HG02973 (cell line): ENCODE results near the gene CLCN6.

Source experiments
- ATAC-seq: cut with Tn5 transposase; IDR thresholded peaks from one replicate; pipeline ENCODE4 v1.9.1; 2021; ENCODE audit warnings: moderate library complexity; ENCODE audit not compliant: unreplicated experiment

CLCN6 gene

DNA sequence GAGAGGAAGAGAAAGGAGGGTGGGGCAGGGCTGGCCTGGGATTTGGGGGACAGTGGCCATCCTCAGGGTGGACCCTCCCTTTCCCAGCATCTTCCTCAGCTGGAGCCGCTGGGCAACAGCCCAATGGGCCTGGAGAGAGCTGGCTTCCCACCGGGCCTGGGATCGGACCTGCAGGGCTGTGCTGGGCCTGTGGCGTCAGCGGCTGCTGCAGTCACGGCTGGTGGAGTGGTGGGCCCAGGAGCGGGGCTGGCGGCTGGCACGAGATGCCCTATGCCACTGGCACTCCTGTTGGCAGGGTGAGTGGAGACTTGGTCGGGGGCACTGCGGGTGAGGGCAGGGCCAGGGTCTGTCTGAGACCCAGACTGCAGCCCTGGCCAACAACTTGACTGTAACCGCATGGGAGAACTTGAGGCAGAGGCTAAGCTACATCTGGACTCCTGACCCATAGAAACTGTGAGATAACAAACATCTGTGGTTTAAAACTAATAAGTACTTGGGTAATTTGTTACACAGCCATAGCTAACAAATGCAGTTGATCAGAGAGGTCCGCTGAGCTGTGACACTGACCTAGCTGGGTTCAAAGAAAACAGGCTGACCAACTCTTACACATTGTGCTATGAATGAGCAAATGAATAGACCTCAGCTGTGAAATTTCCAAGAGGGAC lies 26.1 kb upstream of the CLCN6 start:
- ATAC-seq, result no peak

DNA sequence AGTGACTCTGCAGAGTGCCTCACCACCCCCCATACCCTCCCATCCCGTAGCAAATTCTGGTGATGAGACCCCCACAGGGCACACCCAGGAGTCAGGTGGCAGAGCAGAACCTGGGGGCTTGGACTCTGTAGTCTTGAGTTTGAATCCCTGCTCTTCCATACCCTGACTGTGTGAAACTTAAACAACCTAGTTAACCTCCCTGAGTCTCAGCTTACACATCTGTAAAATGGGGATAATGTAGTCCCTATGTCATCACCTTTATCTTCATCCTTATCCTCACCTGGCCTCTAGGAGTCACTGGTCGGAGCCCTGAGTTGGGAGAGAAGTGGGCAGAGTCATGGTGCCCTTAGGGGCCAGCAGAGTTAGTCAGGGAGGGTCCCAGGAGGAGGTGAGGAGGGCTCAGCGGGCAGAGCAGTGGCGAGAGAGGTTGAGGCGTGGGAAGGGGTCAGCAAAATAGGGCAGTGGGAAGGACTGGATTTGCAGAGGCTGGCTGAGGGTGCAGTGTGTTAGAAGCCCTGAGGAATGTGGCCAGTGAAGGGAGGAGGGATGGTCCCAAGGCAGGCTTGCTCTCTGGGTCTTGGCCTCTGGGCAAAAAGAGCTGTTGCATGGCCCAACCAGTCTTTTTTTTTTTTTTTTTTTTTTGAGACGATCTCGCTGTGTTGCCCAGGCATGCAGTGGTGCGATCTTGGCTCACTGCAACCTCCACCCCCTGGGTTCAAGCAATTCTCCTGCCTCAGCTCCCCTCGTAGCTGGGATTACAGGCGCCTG lies 25.4 kb upstream of the CLCN6 start:
- ATAC-seq, result no peak

DNA sequence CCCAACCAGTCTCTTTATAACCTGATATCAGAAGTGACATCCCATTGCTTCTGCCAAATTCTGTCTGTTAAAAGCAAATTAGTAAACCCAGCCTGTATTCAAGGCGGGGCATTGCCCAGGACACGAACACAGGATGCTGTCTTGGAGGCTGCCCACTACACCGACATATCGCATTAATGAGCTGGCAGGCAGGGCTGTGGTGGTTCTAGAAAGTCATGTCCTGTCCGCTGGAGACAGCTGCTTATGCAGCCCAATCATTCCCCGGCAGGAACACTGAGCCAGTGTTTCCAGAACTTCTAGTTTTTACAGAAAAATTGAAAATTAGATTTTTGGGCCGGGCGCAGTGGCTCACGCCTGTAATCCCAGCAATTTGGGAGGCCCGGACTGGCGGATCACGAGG lies 24.7 kb upstream of the CLCN6 start:
- ATAC-seq, result no peak

DNA sequence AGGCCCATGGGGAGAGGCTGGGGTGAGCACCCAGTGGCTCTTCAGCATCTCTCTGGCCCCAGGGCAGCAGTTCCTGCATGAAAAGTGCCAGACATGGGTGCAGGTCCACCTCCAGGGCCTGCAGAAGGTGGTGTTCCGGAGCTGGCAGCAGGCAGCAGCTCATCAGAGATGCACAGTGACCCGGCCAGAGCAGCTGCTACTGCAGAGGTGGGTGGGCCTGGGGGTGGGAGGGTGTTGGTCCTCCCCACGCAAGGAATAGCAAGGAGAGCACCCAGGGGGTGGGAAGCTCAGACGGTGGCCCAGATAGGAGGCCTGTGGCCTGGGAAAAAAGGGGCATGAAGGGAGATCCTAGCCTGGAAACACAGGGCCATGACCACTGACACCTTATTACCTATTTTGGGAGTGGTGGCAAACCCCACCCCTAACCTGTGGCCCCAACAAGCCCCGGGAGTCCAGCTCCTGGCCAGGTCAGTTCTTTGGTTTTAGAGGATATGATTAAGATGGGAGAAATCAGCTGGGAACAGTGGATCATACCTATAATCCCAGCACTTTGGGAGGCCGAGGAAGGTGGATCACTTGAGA lies 23.8 kb upstream of the CLCN6 start:
- no peak for ATAC-seq

DNA sequence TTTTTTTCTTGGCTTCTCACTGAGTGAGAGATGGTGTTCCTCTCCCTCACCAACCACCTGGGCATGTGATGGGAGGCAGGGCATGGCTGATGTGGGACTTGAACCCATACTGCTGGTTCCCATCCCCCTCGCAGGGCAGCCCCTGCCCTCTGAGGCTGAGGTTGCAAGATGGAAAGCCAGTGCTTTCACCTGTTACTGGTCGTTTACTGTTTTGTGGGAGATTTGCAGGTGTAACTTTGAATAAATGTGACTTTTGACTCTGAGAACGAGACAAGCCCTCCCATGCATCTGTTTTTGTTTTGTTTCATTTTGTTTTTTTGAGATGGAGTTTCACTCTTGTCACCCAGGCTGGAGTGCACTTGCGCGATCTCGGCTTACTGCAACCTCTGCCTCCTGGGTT lies 22.4 kb upstream of the CLCN6 start:
- ATAC-seq, result no peak

DNA sequence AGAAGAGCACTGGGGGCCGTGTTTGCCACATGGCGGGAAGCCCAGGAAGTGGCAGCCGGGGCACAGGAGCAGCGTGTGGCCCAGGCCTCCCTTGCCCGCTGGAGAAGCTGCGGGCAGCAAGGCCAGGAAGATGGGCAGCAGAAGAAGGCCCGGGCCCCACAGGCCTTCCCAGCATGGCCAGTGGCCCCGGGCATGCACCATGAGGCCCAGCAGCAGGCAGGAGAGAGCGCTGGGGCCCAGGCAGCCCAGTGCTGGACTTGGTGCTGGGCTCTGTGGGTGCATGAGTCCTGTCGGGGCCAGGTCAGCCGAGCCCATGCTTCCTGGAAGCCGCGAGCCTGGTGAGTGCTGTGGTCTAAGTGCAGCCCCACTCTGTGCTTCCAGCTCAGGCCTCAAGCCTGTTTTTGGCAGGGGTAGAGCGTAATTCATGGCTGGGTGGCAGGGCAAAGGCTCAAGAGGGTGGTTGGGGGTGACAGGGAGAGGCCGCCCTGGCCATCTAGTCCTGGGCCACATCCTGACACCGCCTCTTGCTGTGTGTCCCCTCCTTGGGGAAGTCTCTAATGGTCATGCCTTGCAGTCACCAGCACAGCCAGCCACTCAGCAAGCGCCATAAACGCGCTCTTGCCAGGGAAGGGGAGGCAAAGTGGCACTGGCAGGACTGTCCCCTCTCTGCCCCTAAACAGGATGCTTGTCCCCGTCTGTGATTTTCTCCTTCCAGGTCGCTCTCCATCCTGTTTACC lies 21.6 kb upstream of the CLCN6 start:
- no peak for ATAC-seq

DNA sequence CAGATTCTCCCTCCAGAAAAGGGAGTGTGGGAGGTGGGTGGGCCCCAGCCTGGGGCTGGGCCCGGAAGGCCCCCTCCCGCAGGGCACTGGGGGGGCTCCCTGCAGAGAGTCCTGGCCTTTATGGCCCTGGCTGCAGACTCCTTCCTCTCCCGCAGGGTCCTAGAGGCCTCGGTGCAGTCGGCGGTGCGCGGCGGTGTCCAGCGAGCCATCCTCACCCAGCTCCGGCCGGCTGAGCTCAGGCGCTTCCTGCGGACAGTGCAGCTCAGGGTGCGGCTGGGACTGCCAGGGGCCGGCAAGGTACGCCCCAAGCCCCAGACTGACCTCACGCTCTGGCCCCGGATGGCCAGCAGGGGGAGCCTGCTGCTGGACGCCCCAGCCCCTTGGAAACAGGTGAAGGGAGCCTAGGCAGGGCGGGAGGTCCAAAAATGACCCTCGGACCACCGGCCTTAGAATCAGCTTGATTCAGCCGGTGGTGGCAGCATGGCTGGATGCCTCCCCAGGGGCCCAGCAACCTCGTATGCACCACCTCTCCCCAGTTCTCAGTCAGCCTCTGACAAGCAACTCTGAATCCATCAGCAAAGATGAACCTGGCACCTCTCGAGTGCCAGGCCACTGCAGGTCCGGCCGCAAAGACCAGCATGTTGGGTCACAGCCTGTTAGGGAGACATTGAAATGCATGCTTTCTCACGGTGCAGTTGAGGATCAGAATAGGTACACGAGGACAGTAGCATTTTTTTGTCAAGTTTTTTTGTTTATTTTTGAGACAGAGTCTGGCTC lies 20.8 kb upstream of the CLCN6 start:
- no peak for ATAC-seq

DNA sequence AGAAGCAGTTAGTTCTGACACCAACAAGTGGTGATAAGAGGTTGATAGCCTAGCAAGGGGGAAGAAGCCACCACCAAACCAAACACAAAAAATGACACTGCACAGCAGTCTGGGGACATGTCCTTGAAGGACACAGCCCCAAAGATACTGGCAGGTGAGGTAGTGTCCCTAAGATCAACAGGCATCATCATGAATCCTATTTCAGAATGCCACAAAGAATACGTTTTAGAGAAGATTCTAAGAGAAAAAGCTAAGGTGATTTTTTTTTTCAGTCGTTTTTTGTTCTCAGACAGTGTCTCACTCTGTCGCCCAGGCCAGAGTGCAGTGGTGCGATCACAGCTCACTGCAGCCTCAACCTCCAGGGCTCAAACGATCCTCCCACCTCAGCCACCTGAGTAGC lies 19.8 kb upstream of the CLCN6 start:
- ATAC-seq, result no peak

DNA sequence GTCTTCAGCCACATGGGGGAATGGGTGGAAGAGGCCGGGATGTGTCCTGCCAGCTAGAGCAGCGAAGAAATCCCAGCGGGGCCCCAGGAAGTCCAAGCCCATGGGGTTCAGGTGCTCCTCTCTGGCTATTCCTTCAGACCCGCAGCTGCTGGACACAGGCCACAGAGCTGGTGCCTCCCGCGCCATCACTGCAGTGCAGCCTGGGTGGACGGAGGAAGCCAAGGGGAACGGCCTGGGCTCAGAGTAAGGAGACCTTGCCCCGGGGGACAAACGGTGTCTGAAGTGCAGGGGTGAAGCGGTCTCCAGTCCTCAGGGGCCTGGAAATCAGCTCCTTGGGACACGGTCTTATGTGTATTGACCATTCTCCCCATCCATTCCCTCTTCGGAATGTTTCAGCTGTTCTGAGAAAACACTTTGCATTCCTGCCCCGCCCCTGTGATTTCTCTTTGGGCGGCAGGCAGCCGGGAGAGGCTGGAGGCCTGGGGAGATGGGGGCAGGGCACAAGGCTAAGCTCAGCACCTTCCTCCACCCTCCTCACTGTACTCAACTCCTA lies 18.7 kb upstream of the CLCN6 start:
- no peak for ATAC-seq

DNA sequence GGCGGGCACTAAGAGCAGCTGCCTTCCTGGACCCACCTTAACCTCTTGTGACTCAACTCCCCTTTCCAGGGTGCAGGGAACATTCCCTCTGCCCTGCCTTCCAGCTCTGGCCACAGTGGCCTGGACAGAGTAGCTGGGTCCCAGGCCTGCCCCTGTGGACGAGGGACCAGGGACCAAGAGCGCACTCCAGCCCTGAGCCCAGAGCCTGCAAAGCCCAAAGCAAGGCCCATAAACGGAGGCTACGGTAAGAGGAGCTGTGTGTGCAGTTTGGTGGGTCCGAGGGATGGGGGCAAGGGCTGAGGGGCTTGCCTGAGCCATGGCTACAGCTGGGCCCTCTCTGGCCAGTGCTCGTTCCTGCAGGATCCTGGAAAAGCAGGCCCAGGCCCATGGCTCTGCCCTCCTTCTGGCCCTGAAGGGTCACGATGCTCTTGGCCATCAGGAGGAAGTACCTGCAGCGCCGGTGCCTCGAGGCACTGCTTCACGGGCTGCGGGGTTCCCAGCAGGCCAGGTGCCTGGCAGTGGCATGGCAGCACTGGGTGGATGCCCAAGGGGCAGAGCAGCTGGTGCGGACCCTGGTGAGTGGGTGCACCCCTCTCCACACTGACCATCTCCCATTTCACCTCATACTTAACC lies 18.1 kb upstream of the CLCN6 start:
- ATAC-seq, result no peak

DNA sequence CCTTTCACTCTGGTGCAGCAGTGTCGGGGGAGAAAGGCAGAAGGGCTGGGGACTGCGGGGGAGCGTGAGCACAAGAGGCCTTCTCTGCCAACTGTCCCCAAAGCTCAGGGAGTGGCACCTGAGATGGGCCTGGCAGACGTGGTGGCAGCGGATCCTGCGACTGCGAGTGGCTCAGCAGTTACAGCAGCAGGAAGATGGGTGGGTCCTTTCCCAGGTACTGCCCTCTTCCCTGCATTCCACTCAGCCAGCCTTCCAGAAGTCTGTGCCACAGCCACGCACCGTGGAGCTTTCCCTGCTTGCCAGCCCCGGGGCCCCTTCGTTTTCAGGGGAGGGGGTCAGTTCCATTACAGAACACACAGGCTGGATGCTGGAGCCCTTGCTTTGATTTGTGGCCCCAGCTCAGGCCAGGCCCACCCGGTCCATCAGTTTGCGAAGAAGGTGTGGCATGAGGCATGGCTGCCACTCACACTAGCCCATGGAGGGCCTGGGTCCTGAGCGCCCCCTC lies 17.4 kb upstream of the CLCN6 start:
- no peak for ATAC-seq

DNA sequence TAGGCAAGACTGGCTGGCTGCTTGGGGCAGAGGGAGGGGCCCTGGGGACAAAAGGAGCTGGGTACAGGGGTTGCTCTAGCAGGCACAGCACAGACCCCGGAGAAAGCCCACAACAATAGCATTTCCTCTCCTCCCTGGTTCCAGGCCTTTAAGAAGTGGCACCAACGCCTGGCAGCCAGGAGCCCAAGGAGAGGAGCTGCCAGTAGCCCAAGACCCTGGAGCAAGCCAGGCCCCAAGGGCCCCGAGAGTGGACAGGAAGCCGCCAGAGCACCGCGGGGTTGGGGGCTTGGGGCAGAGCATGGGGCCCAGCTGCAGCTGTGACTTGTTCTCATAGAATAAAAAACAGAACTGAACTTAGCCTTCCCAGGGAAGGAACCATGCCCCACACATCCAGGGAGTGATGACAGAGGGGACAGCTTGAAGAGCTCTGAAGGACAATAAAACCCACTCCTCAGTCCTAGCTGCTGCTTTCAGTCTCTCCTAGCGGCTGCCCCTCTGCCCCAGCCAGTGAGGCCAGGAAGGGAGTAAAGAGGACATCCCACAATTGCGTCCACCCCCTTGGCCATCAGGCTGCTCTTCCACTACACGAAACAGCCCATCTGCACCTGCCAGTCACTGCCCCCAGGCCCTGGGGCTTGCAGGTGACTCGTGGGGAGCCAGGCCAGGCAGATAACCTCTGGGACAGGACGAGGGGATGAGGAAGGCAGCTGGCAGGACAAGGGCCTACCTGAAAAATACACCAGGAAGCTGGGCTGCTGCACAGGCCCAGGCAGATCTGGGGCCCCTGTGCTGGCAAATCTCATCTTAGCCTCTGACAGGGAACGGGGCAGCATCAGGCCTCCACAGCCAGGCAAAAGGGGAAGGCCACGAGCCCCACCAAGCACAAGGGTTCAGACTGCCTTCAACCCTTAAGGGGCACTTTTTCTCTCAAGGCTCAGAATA lies 16.6 kb upstream of the CLCN6 start:
- no peak for ATAC-seq

DNA sequence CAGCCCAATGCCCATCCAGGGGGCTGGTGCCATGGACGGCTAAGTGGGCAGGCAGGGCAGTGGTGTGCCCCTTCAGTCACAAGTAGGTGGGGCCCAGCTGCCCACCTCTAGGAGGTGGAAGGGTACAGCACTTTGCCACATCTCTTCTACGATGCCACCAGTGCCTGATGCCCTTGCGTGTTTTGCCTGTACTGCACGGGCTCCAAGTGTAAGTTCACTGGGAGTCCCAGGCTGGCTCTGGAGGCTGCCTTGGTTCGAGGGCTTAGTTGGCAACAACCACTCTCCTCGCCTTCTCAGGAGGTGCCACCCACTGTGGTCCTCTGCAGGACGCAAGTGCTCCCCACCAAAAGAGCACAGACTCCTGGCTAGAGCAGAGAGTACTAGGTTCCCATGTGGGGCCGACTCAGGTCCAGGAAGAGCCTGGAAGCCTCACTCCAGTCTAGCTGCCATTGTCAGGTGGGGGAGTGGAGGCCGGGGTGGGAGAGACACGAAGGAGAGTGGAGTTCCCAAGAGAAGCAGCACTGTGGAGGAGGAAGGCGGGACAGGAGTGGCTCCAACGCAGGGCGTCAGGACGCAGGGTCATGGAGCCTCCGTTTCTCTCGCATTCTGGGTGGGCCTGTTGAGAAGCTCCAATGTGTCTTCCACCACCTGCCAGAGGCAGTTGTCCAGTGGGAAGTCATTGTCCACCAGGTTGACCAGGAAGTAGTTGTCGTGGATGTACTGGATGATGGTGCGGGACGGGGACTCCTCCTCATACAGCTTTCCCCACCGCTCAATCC lies 15.7 kb upstream of the CLCN6 start:
- no peak for ATAC-seq

DNA sequence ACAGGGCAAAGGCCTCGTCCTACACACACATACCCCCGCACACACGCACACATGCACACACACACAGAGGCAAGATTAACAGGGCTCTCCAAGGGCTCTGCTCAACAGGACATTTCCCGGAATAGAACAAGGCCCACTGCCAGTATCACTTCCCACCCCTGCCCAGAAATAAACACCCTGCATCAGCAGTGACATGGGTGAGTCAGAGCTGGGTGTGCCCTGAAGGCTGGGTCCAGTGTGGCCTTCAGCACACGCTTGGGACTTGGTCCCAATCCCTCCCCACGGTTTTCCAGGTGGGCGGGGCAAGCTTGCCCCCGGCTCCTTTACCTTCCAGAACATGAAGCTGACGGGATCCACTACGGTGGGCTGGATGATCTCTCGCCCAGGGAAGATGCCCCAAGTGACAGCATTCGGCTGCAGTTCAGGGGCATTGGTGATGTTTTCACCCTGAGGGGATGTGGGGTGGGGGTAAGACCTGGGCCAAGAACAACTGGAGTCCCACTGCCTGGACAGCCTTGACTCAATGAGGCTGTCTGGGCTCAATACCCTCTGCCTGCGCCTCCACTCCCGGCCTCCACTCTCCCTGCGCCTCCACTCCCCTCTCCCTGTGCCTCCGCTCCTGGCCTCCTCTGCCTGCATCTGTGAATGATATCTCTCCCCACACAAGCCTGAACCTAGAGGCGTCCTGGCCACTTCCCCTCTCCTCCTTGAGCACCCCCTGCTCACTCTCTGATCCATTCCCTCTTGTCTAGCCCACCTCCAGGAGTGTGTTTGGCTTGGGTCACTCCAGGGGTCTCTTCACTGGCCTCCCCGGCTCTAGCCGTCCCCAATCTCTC lies 14.9 kb upstream of the CLCN6 start:
- no peak for ATAC-seq

DNA sequence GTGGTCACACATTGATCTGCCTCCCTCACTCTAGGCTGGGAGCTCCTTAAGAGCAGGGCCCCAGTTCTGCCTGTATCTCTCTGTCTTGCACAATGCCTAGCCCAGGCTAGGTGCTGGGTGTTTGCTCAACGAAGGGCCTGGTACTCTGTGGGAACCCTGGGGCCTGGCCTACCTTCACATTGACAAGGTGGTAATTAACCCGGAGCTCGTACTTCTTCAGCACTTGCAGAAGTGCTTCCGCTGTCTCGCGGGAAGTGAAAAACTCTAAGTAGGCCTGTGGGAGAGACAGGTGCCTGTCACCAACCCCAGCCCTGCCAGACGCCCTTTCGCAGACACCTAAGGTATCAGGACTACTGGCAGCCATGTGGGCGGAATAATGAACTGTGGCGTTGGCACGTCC lies 13.9 kb upstream of the CLCN6 start:
- ATAC-seq, result no peak

DNA sequence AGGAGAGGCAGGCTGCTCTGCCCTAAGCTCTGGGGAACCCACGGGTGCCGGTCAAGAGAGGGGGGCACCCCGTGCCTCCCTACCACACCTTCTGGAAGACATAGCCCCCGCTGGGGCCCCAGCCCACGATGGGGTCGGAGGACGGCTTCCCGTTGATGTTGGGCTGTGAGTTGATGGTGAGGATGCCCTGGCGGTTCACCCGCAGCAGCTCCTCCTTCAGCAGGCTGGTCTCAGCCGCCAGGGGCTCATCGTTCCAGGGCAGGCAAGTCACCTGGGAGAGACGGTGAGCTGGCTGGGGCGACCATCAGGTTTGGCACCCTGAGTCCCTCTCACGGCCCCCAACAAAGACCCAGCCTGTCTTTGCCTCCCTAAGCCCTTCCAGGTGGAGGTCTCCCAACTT lies 12.2 kb upstream of the CLCN6 start:
- no peak for ATAC-seq
